Central memory CD4-positive, alpha-beta T cell (primary cell): ENCODE measurements around the gene COL15A1.

Experiments
- DNase-seq: peaks from one replicate; pipeline ENCODE4 v3.0.0; 2022

Gene COL15A1

DNA sequence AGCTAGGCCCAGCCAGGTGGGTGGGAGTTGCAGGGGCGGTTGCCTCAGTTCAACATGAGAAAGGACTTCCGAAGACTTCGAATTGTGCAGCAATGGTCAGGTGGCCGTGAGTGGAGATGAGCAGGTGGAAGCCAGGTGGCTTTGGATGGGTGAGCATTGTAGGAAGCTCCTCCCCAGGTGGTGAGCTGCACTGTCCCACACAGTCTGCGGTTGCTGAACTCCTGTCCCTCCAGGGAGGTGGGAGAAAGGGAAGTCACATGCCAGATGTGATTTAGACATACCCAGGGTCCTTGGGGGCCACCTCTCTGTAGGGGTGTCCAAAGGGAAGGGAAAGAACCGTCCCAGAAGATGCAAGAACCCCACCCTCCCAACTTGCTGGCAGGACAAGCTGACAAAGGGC, 30.4 kb downstream of the COL15A1 start:
- no peak for DNase-seq

- no peak for DNase-seq
Observed at GRCh38 chr9:98974554-98974953, 30.8 kb downstream of the COL15A1 start.

DNA sequence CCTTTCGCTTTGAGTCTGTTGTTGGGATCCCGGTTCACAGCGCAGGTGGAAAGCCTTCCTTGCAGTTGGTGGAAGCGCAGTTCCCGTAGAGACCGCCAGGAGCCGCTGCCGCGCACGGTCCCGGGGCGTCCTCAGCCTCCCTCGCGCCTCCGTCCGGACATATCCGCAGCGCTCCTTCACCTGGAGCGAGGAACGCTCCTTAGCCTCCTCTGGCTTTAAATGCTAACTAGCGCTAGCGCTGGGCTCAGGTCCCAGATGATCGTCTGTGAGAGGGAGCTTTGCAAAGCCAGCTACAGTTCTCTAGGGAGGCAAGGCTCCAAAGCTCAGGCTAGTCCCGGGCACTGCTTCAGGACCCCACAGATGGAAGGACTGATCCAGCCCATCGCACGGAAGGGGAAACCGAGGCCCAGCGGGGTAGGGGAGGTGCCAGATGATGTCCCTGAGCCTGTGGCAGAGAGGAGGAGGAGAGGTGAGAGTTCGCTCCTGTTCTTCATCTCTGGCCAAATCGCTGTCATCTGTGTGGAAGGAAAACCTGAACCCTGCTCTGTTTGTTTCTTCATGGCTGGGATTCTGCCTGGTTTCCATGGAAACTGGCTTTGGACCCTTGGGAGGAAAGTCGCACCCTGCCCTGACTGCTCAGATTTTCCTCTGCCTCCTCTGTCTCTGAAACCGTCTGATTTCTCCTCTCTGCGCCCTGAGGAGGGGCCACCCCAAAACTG, 31.4 kb downstream of the COL15A1 start:
- DNase-seq: peak; percentile 60

DNA sequence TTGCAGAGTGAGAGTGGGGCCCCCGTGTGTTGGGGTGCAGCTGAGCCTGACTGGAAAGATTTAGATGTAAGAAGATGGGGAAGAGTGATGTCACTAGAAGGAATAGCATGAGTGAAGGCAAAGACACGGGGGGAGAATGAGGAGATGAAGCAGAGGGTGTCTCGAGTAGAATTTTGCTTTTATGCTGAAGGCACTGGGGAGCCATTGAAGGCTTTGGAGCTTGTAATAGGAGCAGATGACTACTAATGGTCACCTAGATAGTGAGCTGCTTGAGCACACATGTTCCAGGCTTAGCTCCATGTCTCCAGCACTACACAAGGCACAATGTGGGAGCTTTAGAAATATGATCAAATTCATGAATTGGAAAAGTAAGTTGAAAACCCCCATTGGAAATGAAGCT, 32.1 kb downstream of the COL15A1 start:
- no peak for DNase-seq

- DNase-seq: no peak
Observed at GRCh38 chr9:98977246-98977714, 33.6 kb downstream of the COL15A1 start.

GRCh38 chr9:98977813-98978212, 34.1 kb downstream of the COL15A1 start:
- no peak for DNase-seq

DNA sequence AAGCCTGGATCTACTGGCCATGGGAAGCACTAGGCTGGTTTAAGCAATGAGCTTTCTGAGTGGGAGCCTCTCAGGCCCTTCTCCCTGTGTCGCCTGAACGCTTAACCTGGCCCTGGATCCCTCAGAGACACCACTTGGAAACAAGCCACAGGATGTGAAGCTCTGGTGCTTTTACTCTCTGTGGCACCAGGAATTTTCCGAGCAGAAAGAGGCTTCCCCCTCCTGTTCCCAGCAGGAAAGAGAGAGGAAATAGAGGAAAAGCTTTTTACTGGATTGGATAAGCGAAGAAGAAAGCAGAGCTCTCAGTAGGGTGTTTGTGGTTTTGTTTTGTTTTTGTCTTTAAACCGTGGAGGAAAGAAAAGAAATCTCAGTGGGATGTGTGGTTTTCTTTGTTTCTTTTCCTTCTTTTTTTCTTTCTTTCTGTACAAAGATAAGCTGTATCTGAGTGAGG, 34.5 kb downstream of the COL15A1 start:
- no peak for DNase-seq

DNA sequence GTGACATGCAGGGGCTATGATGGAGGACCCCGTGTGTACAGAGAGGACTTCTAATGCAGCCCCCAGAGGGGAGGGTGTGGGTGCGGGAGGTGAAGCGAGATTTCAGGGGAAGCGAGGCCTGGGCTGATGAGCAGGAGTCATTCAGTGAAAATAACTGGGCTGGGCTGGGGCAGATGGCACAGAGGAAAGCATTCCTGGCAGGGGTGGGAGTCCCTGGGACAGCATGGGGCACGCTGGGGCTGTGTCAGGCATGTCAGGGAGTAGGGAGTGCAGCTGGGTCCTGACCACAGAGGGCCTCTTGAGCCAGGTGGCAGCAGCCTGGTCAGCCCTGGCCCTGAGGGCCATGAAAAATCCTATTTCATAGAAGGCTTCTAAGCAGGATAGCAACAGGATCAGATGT, 36.6 kb downstream of the COL15A1 start:
- no peak for DNase-seq

DNA sequence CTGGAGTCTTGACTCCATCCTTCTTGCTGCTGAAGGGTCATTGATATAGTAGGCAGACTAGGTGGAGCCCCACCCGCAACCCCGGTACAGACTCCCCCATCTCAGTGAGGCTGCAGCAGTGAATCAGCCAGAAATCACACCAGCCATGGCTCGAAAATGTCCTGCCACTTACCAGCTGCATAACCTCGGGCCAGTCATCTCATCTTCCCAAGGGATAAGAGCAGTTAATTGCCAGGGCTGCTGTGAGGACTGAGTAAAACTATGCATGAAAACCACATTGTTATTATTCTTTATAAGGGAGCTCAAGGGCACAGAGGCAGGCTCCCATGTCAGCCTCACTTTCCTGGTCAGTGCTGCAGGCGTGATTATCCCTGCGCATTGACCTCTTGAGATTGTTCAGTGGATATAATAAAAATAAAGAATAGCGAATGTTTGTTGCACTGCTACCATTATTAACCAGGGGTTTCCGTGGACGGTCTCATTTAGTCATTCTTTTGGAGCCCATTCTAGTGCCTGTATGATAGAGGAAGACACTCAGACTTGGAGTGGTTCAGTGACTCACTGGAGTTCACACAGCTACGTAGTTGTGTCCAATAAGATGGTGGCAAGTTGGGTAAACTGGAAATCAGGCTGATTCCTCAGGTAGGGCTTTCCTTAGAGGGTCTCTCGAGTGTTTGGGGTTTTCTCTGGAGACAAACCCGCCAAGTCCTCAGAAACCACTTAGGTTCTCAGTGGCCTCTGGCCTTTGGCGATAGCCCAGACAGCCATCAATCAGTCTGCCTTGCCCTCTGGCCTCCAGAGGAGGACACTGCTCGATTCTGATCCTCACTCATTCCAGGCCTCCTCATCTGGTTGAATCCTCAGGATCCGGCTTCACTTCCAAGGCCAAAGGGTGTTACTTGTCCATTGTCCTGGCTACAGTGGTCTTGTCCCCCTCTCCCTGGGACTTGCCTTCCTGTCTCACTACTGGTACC, 39.9 kb downstream of the COL15A1 start:
- no peak for DNase-seq

DNA sequence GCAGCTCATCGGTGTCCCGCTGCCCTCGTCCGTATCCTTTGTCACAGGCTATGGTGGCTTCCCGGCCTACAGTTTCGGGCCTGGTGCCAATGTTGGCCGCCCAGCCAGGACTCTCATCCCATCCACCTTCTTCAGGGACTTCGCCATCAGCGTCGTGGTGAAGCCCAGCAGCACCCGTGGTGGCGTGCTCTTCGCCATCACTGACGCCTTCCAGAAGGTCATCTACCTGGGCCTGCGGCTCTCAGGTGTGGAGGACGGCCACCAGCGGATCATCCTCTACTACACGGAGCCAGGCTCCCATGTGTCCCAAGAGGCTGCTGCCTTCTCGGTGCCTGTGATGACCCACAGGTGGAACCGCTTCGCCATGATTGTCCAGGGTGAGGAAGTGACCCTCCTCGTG, 41.9 kb downstream of the COL15A1 start:
- DNase-seq: no peak

GRCh38 chr9:98986866-98987651, 43.4 kb downstream of the COL15A1 start:
- DNase-seq: no peak

GRCh38 chr9:98989036-98990000, 45.6 kb downstream of the COL15A1 start:
- DNase-seq: no peak

DNA sequence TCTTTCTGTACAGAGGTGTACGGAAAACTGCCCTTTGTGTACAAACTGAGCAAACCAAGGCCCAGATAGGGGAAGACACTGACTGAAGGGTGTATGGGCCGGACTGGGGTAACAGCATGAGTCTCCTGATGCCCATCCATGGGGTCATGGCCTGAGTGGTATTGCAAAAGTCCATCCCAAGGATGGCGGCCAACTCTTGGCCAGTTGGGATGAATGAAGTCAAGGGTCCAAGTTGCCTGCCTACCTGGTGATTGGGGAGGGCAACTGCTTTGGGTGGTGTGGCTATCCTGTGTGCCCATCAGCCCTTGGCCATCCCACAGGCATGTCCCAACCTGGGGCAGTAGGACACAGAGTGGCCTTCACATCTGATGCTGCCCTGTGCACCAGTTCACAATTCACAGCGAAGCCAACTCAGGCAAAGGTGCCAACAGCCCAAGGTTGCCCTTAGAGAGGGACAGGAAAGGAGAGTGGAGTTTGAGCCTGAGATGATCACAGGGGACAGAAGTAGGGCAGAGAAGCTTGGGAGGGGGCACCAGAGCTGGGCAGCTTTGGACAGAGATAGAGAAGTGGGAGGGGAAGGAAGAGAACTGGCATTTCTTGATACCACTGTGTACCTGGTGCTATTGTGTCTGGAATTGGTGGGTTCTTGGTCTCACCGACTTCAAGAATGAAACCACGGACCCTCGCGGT, 46.6 kb downstream of the COL15A1 start:
- DNase-seq: no peak

DNA sequence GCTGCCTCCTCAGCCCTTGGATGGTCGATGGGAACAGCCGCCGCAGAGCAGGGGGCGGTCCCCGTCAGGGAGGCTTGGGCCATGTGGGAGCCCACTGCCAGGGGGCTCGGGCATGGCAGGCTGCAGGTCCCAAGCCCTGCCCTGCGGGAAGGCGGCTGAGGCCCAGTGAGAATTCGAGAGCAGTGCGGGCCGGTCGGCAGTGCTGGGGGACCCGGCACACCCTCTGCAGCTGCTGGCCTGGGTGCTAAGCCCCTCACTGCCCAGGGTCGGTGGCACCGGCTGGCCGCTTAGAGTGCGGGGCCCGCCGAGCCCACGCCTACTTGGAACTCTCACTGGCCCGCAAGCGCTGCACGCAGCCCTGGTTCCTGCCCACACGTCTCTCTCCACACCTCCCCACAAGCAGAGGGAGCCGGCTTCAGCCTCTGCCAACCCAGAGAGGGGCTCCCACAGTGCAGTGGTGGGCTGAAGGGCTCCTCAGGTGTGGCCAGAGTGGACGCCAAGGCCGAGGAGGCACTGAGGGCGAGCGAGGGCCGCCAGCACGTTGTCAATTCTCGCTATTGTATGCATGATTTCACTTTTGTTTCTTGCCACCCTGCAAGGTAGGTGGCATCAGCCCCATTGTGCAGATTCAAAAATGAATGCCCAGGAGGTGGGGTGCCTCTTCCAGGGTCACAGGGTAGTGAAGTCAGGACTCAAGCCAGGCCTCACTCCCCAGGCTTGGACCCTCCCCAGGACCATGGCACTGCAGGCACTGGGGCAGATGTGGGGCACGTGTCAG, 48.6 kb downstream of the COL15A1 start:
- DNase-seq: no peak

GRCh38 chr9:98992885-98993569, 49.3 kb downstream of the COL15A1 start:
- no peak for DNase-seq

GRCh38 chr9:98993570-98993945, 49.9 kb downstream of the COL15A1 start:
- DNase-seq: no peak

DNA sequence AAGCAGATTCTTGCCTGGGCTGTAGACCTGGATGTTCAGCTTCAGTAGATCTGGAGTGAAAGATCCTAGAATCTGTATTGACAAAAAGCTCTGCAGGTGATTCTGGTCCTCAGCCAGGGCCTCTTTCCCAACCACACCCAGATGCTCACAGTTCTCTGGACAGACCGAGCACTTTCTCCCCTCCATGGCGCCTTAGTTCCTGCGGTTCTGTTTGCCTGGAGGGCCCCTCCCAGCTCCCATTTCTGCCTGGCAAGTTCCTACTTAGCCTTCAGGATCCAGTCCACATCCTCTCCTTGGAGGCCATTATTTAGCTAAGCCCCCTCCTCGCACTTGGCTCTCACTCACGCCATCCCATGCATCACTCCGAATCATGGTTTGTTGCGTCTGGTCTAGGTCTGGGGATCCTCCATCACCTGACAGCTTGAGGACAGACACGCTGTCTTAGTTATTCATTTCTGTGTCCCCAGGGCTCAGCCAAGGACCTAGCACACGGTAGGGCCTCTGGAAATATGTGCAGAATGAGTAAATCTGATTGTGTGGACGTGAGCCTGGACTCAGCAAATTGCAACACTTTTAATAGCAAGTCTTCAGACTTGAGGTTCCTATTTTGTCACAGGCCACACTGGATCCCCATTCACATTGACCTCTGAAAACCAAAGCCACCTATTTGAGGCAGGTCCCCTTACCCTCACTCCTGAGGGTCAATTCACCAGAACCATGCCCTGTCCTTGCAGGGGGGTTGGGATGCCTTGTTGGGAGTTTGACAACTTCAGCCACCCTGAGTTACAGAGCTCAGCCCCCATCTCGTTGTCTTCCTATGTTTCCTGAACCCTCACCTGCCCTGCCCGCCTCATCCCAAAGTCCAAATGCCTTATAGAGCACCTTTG, 50.7 kb downstream of the COL15A1 start:
- DNase-seq: no peak

DNA sequence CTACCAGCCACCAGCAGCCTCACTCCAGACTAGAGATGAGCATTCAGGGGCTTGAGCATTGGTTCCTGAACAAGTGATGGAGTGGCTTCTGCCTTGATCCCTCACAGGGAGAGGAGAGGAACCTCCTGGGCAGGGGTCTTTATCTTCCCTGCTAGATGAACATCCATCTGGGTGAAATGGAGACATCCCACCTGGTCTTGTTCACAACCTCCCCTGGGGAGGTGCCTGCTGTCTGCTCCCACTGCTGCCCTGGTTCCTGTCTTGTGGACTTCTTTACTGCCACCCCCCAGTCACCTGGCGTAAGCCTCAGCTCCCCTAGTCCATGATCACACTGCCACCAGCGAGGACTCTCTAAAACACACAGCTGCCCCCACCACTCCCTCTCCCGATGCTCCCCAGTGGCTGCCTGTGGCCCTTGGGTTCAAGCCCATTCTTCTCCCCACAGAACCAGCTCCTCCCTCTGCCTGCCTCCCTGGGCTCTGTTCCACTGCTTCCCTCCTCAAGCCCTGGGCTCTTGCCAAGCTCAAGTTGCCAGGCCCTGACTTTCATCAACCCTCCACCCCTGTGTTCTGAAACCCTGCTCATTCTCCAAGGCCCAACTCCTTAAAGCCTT, 51.5 kb downstream of the COL15A1 start:
- no peak for DNase-seq
